Dermis microvascular lymphatic vessel endothelial cell (primary cell): ENCODE data around the gene RELL2. TPM values are rescaled to one million over a fixed set of nuclear protein-coding genes. Genes with fewer than 3 reads are reported as not detected.

Experiments used
- DNase-seq, 2 donors: peaks; one replicate each; pipeline versions ENCODE4 v3.0.0 to v3.0.0-alpha.2; 2010; ENCODE audit warnings: low read depth in 2 of 2
- total RNA-seq: library from RNA; depleted of rRNA; stranded (reverse); fragments of >200 nt; gene quantifications from 2 replicates; pipeline ENCODE4 v1.2.1, GENCODE V29; 2014

The RELL2 gene
- total RNA-seq, 1 donor from 2014 or later, result 6.3 TPM

DNA sequence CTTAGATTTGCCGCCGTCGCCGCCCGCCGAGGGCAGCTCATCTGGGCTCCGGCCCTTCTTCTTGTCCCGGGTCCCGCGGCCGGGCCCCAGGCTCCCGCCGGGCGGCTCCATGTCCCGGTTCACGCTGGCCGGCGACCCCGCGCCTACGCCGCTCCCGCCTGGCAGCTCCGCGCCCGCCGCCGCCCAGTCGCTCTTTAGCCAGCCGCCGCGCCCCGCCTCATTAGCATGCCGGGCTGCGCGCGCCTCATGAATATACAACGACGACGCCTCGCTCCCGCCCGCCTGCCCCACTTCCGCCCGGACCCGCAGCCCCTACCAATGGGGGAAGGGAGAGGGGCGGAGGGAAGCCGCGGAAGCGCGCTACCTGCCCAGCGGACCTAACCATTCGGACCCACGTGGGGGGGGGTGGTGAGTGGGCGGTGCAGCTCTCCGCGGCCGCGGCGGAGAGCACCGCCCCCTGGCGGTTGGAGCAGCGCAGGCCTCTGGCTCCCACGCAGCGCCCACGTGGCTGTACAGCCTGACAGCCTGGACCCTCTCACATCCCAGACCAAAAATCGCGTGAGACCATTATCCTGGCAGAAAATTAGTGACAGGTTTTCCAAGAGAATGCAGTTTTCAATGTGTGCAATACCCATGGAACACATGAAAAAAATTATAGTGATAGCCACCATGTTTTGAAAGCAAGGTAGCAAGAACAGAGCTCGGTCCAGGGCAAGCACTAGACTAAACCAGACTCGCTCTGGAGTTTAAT, 17.8 kb upstream of the RELL2 start, which contains the start of gene DIAPH1:
TSS of gene DIAPH1 (minus strand) at position 197 of the 751 bp plus-strand sequence. CDS start at position 111, 86 bp downstream.
- DNase-seq, result peak; percentile 93 to 97

DNA sequence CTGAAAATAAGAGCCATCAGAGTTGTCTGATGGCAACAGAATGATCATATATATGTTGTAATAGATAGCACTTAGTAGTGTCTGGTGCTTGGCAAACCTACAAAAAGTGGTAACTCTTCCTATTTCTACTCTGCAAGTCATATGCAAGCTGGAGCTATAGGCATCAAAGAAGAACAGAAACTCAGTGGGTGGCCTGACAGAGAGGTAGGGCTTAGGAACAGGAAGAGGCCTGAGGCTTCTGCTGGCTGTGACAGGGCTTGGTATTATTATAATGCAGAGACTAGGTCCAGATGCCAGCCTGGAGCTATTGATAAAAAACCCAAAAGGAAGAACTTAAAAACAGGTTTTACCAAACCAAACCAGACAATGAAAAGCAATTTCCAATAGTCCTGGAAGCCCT, 13.6 kb upstream of the RELL2 start:
- no peak for DNase-seq

DNA sequence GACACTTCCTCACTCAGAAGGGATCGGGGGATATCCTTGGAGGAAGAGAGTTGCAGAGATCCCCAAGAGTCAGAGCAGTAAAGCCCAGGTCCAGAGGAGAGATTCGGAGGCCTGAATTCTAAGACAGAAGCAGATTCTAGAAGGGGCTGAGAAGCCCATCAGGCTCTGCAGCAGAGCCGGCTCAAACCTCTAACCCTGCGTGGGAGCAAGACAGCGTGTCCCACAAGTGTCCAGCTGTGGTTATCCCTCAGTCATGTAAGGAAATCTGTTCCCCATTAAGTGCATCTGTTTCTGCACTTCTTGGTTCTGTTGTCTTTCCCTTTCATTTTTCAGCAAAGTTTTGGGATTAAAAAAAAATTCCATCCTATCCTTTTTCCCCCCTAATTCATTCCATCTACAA, 13.2 kb upstream of the RELL2 start:
- no peak for DNase-seq

DNA sequence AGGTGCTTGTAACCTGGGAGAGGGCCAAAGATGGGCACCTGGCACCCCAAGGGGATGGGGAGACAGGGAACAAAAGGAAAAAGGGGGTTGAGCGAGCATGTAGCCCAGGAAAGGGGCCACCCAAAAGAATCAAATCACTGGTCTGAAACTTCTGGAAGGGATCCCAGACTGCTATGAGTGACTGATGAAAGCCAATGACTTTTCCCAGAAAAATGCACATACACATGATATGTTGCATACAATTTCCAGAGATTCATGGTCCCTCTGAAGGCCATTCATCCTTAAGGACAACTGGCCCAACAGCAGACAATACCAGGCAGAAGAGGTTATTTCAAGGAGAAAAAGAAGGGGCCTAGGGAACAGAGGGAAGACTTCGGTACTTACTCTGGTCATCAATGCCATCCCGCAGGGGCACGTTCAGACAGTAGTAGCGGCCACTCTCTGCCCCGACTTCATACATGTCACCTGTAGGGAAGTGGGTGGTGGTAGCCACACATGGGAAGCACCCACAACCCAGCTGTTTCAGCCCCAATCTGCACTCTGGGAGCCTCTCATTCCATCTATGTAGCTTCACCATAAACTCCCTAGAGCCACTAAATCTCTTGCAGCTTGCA, 8.5 kb upstream of the RELL2 start:
- no peak for DNase-seq

DNA sequence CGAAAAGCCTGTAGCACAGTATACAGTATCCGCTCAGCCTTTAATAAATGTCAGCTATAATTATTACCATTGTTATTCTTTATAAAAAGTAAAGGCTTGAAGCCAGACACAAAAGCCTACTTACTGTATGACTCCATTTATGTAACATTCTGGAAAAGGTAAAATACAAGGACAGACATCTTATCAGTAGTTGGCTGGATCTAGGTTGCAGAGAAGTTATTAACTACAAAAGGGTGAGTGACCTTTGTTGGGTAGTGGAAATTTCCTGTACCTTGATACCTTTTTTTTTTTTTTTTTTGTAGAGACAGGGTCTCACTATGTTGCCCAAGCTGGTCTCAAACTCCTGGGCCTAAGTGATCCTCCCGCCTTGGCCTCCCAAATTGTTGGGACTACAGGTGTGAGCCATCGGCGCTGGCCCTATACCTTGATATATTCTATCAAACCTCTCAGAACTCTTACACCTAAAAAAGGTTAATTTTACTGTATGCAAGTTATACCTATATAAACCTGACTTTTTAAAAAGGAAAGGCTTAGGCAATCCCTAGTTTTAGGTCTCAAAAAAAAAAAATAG, 6.1 kb upstream of the RELL2 start:
- no peak for DNase-seq

DNA sequence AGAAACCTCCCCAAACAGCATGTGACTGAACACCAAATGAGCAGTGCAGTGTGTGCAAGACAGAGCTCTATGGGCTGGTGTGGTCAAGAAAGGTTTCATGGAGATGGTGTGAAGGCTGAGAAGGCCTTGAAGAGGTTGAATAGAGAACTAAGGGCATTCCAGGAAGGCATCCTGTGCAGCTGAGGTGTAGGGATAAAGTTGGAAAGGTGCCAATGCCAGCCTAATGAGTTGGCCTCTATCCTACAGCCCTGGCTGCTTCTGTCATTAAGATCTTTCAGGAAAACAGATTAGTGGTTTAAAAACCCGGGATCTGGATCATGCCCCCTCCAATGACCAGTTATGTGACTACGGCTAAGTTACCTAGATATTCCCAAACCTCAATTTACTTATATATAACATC, 4.1 kb upstream of the RELL2 start:
- no peak for DNase-seq

DNA sequence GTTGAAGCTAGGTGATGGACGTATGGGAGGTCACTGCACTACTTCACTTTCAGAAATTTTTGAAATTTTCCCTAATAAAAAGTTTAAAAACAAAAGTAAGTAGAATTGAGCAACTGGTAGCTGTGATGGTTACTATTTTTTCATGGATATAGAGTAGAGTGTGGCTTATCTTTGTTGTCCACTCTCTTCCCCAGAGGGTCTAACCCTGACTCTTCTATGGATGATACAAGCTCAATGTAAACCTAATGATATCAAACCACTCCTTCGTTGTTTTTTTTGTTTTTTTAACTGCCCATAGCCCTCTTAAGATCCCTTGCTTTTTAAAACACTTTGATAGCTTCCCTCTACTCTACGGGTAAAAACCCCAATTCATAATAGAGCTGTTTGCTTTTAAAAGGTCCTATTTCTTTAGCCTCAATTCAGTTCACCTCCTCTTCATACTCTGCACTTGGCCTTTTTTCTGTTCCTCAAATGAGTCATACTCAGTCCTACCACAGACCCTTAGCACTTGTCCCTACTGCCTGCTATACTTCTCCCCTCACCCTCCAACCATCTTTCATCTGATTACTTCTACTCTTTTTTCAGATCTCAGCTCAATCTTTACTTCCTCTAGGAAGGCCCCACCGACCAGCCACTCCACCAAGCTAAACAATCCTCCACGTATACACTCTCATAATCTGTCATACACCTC, 2.8 kb upstream of the RELL2 start:
- DNase-seq, result no peak

DNA sequence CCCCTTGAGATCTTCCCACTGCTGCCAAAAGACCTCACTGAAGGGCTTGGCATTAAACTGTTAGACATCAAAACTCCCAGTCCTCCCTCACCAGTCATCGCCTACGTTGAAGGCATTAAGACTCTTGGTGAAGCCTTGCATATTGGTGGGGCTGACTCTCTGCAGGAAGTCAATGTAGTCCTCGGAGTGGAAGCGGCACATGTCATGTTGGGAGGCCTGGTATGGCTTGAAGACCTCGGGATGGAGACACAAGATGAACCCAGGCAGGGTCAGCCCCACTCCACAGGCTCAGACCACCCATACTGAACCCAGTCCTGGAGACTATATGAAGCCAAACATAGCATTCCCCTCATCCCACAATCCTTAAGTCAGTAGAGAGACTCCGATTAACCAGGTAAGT, 2.1 kb upstream of the RELL2 start:
- DNase-seq, result no peak

DNA sequence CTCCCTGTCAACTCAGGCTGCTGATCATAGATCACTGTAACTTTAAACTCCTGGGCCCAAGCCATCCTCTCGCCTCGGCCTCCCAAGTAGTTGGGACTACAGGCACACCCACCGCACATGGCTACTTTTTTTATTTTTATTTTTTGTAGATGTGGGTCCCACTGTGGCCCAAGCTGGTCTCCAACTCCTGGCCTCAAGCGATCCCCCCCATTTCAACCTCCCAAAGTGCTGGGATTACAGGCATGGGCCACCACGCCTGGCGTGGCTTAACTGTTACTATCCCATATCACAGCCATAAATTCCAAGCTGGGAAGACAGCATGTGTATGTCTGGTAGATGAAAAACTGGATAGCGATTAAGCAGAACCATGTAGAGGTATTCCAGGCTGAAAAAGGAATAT, 1.2 kb upstream of the RELL2 start:
- no peak for DNase-seq

DNA sequence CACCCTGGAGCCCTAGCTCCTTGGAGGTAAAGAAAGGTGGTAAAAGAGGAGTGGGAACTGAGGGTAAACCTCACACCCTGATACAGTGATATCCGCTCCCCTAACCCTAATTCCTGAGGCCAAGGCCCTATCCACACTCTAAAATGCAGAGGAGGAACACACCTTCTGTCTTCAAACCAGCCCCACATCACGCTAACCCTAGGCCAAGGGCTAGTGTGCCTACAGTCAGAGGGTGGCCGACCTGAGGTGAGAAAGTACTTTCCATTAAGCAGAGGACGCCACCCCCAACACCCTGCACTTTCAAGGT, 738 bp upstream of the RELL2 start:
- no peak for DNase-seq

DNA sequence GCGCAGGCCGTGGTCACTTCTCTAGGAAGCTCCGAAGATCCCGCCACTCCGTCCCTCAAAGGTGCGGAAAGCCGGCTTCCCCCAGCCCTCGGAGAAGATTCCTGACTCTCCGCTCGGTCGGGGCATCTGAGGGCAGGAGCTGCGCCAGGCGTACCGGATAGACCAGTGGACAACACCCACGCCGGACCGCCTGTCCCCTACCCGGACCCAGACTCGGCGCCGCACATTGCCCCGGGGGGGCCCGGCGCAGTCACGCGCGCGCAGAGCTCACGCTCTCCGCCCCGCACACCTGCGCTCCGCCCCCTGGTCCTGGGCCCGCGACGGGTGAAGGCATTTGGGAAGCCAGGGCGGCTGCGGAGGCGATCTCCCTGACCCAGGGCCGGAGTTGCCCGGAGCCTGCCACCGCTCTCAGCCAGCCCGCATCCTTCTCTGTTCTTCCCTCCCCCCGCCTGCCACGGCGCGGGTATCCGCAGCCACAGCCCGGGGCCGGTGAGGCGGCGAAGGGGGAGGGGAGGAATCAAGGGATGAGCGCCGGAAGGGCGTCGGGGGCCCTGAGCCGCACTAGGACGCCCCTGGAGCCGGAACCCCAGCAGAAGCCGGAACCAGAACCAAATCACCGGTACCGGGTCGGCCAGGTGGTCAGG, 448 bp downstream of the RELL2 start:
- no peak for DNase-seq

DNA sequence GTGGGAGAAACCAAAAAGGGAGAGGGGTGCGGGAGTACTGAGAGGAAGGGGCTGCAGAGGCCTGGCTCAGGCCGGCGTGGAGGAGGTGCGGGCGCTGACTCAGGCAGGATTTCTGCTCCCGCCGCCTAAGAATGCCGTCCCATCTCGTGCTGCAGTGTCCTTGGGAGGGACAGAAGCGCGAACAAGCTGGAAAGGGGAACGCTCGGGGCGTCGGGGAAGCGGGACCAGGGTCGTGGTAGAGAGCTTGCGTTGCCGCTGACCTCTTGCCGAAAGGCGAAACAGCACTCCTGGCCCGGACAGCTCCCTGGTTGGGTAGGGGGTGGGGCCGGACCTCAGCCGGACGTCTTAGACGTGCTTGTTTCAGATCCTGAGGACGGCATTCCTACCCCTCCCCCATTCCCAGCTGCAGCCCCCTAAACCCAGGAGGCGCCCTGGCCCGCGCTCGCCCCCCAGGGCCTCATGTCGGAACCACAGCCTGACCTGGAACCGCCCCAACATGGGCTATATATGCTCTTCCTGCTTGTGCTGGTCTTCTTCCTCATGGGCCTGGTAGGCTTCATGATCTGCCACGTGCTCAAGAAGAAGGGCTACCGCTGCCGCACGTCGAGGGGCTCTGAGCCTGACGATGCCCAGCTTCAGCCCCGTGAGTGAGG, 1.1 kb downstream of the RELL2 start:
- DNase-seq, result peak in 1 of 2 donors; percentile 53

DNA sequence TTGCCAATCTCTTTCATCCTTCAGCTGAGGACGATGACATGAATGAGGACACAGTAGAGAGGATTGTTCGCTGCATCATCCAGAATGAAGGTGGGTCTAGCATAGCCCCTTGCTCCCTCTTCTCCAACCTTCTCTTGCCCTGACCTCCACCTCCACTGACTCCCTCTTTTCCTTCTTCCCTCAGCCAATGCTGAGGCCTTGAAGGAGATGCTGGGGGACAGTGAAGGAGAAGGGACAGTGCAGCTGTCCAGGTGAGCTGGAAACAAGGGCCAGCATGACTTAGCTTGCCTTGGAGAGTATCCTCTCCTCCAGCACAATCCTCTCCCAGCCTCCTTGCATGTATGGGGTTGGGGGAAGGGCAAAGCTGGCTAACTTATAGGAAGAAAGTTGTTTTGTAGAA, 2.0 kb downstream of the RELL2 start:
- DNase-seq, result no peak

DNA sequence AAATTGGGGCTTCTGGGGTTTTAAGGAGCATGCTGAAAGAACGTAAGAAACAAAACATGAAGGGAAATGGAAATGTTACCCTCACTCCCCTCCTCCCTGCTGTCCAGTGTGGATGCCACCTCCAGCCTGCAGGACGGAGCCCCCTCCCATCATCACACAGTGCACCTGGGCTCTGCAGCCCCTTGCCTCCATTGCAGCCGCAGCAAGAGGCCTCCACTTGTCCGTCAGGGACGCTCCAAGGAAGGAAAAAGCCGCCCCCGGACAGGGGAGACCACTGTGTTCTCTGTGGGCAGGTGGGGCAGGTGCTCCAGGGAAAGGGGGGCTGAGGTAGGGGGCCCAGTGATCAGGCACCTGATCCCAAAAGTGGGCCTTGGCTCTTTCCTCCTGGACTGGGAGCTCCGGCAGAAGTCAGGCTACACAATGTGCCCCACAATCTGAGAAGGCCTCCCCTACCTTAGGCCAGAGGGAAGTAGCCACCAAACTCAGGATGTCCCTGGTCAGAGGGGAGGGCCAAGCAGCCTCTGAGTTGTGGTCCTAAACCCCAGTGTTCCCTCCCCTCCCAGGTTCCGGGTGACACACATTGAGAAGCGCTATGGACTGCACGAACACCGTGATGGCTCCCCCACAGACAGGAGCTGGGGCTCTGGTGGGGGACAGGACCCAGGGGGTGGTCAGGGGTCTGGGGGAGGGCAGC, 2.7 kb downstream of the RELL2 start:
- no peak for DNase-seq

DNA sequence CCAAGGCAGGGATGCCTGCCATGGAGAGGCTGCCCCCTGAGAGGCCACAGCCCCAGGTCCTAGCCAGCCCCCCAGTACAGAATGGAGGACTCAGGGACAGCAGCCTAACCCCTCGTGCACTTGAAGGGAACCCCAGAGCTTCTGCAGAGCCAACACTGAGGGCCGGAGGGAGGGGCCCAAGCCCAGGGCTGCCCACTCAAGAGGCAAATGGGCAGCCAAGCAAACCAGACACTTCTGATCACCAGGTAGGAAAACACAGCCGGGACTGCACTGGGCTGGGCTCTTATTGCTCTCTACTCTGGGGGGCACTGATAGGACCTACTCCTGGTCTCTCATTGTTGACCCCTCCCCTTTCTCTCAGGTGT, 3.2 kb downstream of the RELL2 start:
- DNase-seq, result no peak

DNA sequence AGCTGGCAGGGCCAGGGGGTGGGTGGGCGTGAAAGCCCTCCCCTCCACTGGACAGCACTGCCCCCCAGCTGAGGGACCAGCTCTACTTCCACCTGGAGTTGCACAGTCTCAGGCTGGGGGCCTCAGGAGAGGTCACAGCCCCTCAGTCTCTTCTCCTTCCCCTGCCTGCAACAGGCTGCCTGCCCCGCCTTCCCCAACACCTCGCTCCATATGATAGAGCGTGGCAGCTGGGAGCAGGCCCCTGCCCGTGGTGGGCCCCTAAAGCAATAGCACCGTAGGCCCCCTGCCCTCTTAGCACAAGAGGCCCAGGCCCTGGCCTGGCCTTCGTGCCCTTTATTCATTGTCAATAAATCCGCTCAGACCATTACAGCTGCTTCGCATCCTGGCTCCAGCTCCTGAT, 3.9 kb downstream of the RELL2 start:
- no peak for DNase-seq

DNA sequence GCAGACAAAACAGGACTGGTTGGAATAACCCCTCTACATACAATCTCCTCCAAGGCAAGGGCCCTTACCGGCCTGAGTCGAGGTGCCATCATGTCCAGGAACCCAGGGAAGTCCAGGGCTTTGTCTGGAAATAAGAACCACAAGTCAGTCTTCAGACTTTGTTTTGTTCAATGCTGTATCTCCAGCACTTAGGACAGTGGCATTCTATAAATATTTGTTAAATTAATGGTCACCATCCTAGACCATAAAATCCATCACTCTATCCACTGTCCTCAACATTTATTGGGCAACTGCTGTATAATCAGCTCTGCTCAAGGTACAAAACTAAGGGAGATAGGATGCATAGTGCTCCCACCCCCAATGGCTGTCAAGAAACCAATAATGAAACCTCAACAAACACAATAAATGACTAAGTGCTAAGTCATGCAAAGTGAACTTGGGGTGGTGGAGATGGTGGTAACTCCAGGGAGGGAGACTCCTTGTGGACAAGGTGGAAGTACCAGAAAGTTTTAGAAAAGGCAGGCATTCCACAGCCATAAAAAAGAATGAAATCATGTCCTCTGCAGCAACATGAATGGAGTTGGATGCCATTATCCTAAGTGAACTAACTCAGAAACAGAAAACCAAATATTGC, 5.0 kb downstream of the RELL2 start:
- DNase-seq, result peak in 1 of 2 donors; percentile 47

DNA sequence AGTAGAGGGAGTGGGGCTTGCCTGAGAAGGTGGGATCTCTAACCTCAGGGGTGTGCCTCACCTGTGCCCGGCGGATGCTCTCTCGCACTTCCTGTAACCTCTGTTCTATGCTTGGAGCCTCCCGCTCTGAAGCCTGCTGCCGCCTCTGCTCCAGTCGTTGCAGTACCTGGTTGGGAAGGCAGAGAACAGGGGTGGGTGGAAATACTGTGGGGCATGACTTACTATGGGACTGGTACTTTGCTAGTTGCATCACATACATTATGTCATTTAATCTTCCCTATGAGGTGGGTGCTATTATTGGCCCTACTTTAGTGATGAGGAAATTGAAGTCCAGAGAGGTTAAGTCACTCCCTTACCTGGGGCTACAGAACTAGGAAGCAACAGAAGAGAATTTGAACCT, 9.2 kb downstream of the RELL2 start:
- DNase-seq, result no peak

DNA sequence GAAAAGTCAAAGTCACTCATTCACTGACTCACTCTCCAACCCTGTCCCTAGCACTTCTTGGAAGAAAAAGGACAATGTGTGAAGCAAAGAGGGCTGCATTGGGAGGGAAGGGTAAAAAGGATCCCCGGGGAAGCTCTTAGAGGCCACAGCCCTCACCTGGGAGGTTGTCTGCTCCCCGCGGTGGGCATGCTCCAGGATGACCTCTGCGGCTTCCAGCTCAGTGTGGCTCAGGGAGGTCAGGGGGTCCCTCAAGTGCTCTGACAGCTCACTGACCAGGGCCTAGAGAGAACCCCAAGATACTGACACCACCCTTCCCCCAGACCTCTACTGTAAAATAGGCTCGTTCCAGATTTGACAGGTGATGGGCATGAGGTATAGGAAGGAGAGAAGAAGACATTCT, 10.4 kb downstream of the RELL2 start:
- DNase-seq, result no peak

DNA sequence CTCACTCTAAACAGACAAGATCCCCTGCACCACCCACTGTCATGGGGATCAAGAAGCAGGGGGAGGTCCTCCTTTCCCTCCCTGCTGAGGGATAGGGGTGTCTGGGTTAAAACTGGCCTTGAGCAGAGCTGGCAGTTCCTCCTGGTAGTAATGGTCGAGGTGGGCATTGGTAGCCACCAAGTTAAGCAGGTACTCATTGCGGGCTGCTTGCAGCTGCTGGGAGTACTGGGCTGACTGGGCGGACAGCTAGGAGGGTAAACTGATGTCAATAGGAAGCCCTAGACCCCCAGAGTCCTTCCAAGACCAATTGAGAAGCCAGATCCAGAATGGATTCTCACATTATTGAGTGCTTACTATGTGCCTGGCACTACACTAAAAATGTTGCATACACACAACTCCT, 11.1 kb downstream of the RELL2 start:
- no peak for DNase-seq
